COLO668 (cell line): ENCODE data around the gene FUZ.

Experiments
- DNase-seq: peaks from one replicate; lab custom pipeline; 2025; ENCODE audit not compliant: unreplicated experiment; lab: John Stamatoyannopoulos, UW

Gene FUZ

GRCh38 chr19:49812997-49813861 is at the start of gene FUZ:
Gene FUZ, minus strand, starts transcription at chr19:49813292. Its CDS starts 186 bp downstream, at chr19:49813106.
- DNase-seq, result peak; percentile 95

GRCh38 chr19:49862391-49863253 is 49.5 kb upstream of the FUZ start:
- DNase-seq, result peak; percentile 37

GRCh38 chr19:49861541-49862378 is 48.7 kb upstream of the FUZ start:
- no peak for DNase-seq

- DNase-seq, result no peak
Observed at GRCh38 chr19:49861107-49861506, 48.0 kb upstream of the FUZ start.

- DNase-seq, result no peak
Observed at GRCh38 chr19:49860336-49861102, 47.4 kb upstream of the FUZ start.

- DNase-seq, result no peak
Observed at GRCh38 chr19:49859682-49860335, 46.7 kb upstream of the FUZ start.

GRCh38 chr19:49858088-49858985 is 45.2 kb upstream of the FUZ start:
- no peak for DNase-seq

GRCh38 chr19:49857838-49858087 is 44.7 kb upstream of the FUZ start:
- no peak for DNase-seq

- no peak for DNase-seq
Observed at GRCh38 chr19:49857061-49857837, 44.2 kb upstream of the FUZ start.

GRCh38 chr19:49856574-49857021 is 43.5 kb upstream of the FUZ start:
- DNase-seq, result no peak

GRCh38 chr19:49855676-49856573 is 42.8 kb upstream of the FUZ start:
- no peak for DNase-seq

- no peak for DNase-seq
Observed at GRCh38 chr19:49855277-49855675, 42.2 kb upstream of the FUZ start.

- no peak for DNase-seq
Observed at GRCh38 chr19:49854378-49855263, 41.5 kb upstream of the FUZ start.

- DNase-seq, result no peak
Observed at GRCh38 chr19:49853852-49854377, 40.8 kb upstream of the FUZ start.

- no peak for DNase-seq
Observed at GRCh38 chr19:49852631-49853126, 39.6 kb upstream of the FUZ start.
